HG03103 (cell line): ENCODE data around the gene IFNA17.
"Not testable (repeated sequence)": the region's sequence is repeated elsewhere in the genome, so short reads cannot be mapped to it uniquely, and the experiment has no call there.

Source experiments
- ATAC-seq: cut with Tn5 transposase; IDR thresholded peaks from one replicate; pipeline ENCODE4 v1.9.1; 2021; ENCODE audit warnings: low read depth; ENCODE audit not compliant: unreplicated experiment

Gene IFNA17

GRCh38 chr9:21228122-21228521, at the start of gene IFNA17:
TSS of gene IFNA17 (minus strand) at chr9:21228222. CDS start at chr9:21228173, 49 bp downstream.
- no peak for ATAC-seq

- no peak for ATAC-seq
Measured at GRCh38 chr9:21268347-21268657, 40.3 kb upstream of the IFNA17 start.

GRCh38 chr9:21267485-21268346, 39.7 kb upstream of the IFNA17 start:
- peak; percentile 73 for ATAC-seq

GRCh38 chr9:21266733-21267484, 38.9 kb upstream of the IFNA17 start:
- ATAC-seq: no peak

- ATAC-seq: no peak
Measured at GRCh38 chr9:21265421-21266189, 37.6 kb upstream of the IFNA17 start.

- ATAC-seq: no peak
Measured at GRCh38 chr9:21255538-21256212, 27.7 kb upstream of the IFNA17 start.

- peak; percentile 81 for ATAC-seq
Measured at GRCh38 chr9:21252721-21253547, 24.9 kb upstream of the IFNA17 start.

GRCh38 chr9:21251638-21252037, 23.6 kb upstream of the IFNA17 start:
- no peak for ATAC-seq

- no peak for ATAC-seq
Measured at GRCh38 chr9:21251190-21251589, 23.2 kb upstream of the IFNA17 start.

GRCh38 chr9:21244836-21245235, 16.8 kb upstream of the IFNA17 start:
- no peak for ATAC-seq

- ATAC-seq: no peak
Measured at GRCh38 chr9:21239911-21240310, 11.9 kb upstream of the IFNA17 start, which contains the start of gene IFNA14. TSS of gene IFNA14 (minus strand) at chr9:21240005. CDS start at chr9:21239935, 70 bp downstream.

- not testable (repeated sequence) for ATAC-seq
Measured at GRCh38 chr9:21236360-21236714, 8.3 kb upstream of the IFNA17 start.

- ATAC-seq: peak; percentile 85
Measured at GRCh38 chr9:21235468-21236359, 7.7 kb upstream of the IFNA17 start.

- ATAC-seq: no peak
Measured at GRCh38 chr9:21234153-21234687, 6.2 kb upstream of the IFNA17 start.

GRCh38 chr9:21233258-21233657, 5.2 kb upstream of the IFNA17 start:
- no peak for ATAC-seq

GRCh38 chr9:21217211-21217610, 10.8 kb downstream of the IFNA17 start, which contains the start of gene IFNA16:
TSS of gene IFNA16 (minus strand) at chr9:21217311. CDS start at chr9:21217305, 6 bp downstream.
- not testable (repeated sequence) for ATAC-seq

- ATAC-seq: not testable (repeated sequence)
Measured at GRCh38 chr9:21213411-21214326, 14.4 kb downstream of the IFNA17 start.
